ENCODE results near the gene KRT84.

- TF ChIP-seq POLR2A (IDR thresholded peaks at IDR 0.05), result no peak
- no peak for TF ChIP-seq CTCF (IDR thresholded peaks at IDR 0.05)
Measured at GRCh38 chr12:52346593-52346992, 38.9 kb downstream of the KRT84 start.
